Loucy (cell line): Measurements from ENCODE around the gene LHX4.

ENCODE experiments used
- H2AFZ ChIP-seq: fragments of 200-600 bp; sonication (generic); 2 replicates; pipeline ENCODE4 v1.6.0; 2016; ENCODE audit warnings: antibody characterized with exemption, mild to moderate bottlenecking, low read length, moderate library complexity
- H3F3A ChIP-seq: fragments of 200-600 bp; 2 replicates; pipeline ENCODE4 v1.6.0; 2016; ENCODE audit warnings: antibody characterized with exemption, low read depth, mild to moderate bottlenecking
- H3K27me3 ChIP-seq: fragments of 200-600 bp; sonication (generic); 2 replicates; pipeline ENCODE4 v1.6.1; 2014; ENCODE audit warnings: low read length, mild to moderate bottlenecking; ENCODE audit not compliant: insufficient read depth, poor library complexity, severe bottlenecking
- H3K36me3 ChIP-seq: fragments of 200-600 bp; sonication (generic); 2 replicates; pipeline ENCODE4 v1.6.1; 2016; ENCODE audit warnings: low read length; ENCODE audit not compliant: insufficient read depth
- H3K4me1 ChIP-seq: fragments of 200-600 bp; sonication (generic); 2 replicates; pipeline ENCODE4 v1.5.1; 2014; ENCODE audit warnings: low read length, mild to moderate bottlenecking; ENCODE audit not compliant: insufficient read depth, poor library complexity, severe bottlenecking
- H3K4me2 ChIP-seq: fragments of 200-600 bp; sonication (generic); 2 replicates; pipeline ENCODE4 v1.6.0; 2014; ENCODE audit warnings: antibody characterized with exemption, low read length, low read depth, mild to moderate bottlenecking; ENCODE audit not compliant: poor library complexity, severe bottlenecking
- H3K4me3 ChIP-seq: fragments of 200-600 bp; sonication (generic); 2 replicates; pipeline ENCODE4 v1.5.1; 2014; ENCODE audit warnings: low read length, mild to moderate bottlenecking, mixed read lengths; ENCODE audit not compliant: poor library complexity, severe bottlenecking
- H3K79me2 ChIP-seq: fragments of 200-600 bp; sonication (generic); 2 replicates; pipeline ENCODE4 v1.6.1; 2014; ENCODE audit warnings: low read length; ENCODE audit not compliant: insufficient read depth
- H3K9ac ChIP-seq: fragments of 200-600 bp; sonication (generic); 2 replicates; pipeline ENCODE4 v1.6.0; 2014; ENCODE audit warnings: mild to moderate bottlenecking, low read depth, low read length, moderate library complexity; ENCODE audit not compliant: poor library complexity, severe bottlenecking
- H3K9me2 ChIP-seq: fragments of 200-600 bp; sonication (generic); replicated peaks from 2 replicates; pipeline ENCODE4 v1.6.1; 2016; ENCODE audit warnings: low read depth, low read length, mixed read lengths
- H3K9me3 ChIP-seq: fragments of 200-600 bp; sonication (generic); 2 replicates; pipeline ENCODE4 v1.6.1; 2014; ENCODE audit warnings: mild to moderate bottlenecking, antibody characterized with exemption, low read length, low read depth; ENCODE audit not compliant: insufficient read depth
- H4K20me1 ChIP-seq: fragments of 200-600 bp; sonication (generic); 2 replicates; pipeline ENCODE4 v1.6.0; 2014; ENCODE audit warnings: antibody characterized with exemption, low read length, mild to moderate bottlenecking; ENCODE audit not compliant: insufficient read depth, poor library complexity, severe bottlenecking
- EZH2phosphoT487 ChIP-seq: fragments of 200-600 bp; IDR thresholded peaks from 2 replicates; pipeline ENCODE4 v1.6.1; 2018; ENCODE audit warnings: antibody characterized with exemption, mild to moderate bottlenecking, moderate library complexity, borderline replicate concordance
- TF ChIP-seq, protein P1 (sequence below): fragments of 200-600 bp; sonication (generic); conservative IDR thresholded peaks from 2 replicates; pipeline ENCODE4 v1.5.1; 2014; ENCODE audit warnings: mild to moderate bottlenecking, antibody characterized with exemption, low read length

LHX4 gene

DNA sequence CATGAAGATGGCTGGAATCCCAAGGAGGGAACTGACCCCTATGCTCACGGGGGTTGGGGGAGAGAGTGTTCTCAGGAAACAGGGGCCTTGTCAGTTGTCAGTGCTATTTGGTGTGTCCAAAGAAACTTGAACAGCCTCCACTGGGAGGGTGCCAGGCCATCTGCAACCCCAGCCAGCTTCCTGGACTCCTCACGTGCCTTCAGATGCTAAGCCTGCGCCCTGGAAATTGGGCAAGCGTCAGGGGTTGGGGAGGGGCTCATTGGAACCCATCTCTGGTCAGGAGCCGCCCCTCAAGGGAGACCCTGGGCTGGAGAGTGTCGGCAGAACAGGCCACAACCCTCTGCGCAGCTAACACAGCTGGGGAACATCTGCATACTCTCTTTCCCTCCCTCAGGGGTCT lies 13.1 kb upstream of the LHX4 start:
- H3K9me2 ChIP-seq = no peaks in the 10 kb centered on the region
- H3K36me3 ChIP-seq = no peaks in the 10 kb centered on the region
- H2AFZ ChIP-seq = no peak overlapping the region
- TF ChIP-seq, protein P1, sequence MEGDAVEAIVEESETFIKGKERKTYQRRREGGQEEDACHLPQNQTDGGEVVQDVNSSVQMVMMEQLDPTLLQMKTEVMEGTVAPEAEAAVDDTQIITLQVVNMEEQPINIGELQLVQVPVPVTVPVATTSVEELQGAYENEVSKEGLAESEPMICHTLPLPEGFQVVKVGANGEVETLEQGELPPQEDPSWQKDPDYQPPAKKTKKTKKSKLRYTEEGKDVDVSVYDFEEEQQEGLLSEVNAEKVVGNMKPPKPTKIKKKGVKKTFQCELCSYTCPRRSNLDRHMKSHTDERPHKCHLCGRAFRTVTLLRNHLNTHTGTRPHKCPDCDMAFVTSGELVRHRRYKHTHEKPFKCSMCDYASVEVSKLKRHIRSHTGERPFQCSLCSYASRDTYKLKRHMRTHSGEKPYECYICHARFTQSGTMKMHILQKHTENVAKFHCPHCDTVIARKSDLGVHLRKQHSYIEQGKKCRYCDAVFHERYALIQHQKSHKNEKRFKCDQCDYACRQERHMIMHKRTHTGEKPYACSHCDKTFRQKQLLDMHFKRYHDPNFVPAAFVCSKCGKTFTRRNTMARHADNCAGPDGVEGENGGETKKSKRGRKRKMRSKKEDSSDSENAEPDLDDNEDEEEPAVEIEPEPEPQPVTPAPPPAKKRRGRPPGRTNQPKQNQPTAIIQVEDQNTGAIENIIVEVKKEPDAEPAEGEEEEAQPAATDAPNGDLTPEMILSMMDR = no peak
- no peak for TF ChIP-seq EZH2phosphoT487
- peaks cover 5% of the 10 kb centered on the region; the same call in 1 of the 2 replicates for H3F3A ChIP-seq
- no peaks in the 10 kb centered on the region for H3K9me3 ChIP-seq
- H3K9ac ChIP-seq = no peak overlapping the region
- no peaks in the 10 kb centered on the region for H3K79me2 ChIP-seq
- H3K27me3 ChIP-seq = no peaks in the 10 kb centered on the region
- no peak overlapping the region for H3K4me3 ChIP-seq
- no peaks in the 10 kb centered on the region for H4K20me1 ChIP-seq
- H3K4me2 ChIP-seq = no peak overlapping the region
- peaks cover 13% of the 10 kb centered on the region for H3K4me1 ChIP-seq

DNA sequence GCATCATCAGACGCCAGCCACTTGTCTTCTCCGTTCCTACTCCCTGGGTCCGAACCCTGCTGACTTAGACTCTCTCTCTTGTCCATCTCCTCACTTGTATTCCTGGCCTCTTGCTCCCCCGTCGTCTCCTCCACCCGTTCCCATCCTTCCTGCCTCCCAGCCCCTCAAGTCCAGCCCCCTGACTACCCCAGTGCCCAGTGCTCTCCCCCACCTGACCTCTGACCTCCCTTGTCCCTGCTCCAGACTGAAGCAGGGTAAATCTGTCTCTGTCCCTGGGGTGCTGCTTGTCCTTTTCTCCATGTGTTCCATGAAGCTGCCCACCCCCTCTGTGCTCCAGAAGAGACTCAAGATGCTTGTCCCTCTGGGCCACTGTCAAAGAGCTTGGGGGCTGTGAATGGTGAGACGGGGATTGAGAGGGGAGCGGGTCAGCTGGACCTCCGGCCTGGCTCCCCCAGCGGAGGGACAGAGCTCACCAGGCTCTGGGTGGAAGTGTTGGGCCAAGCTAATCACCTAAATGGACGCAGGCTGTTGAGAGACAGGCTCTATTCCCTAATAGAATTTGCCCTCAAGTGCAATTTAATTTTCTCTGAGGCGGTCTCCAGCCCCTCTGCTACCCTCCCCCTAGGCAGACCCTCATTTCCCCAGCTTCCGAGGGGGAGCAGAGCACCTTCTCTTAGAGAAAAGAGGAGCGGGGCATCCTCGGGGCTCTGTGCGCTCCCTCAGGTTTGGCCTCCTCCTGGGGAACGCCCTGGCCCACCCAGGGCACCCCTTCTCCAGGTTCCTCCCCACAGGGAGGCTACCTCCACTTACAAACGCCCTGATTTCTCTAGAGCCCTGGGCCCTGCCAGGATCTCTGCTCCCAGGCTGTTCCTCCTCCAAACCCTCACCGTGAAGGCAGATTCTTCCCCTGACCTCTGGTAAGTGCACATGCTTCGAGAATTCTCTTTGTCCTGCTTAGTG lies 11.0 kb upstream of the LHX4 start:
- Histone ChIP-seq H3K9me3 (no peaks in the 10 kb centered on the region), H2AFZ (no peak overlapping the region), H3K36me3 (no peaks in the 10 kb centered on the region), H3K9me2 (no peaks in the 10 kb centered on the region), H3K79me2 (no peaks in the 10 kb centered on the region), H4K20me1 (no peaks in the 10 kb centered on the region), H3K9ac (no peak overlapping the region), H3K4me1 (peaks cover 2% of the 10 kb centered on the region), H3K4me2 (no peak overlapping the region), H3K4me3 (no peak overlapping the region), H3F3A (peaks cover under 1% of the 10 kb centered on the region; the same call in 1 of the 2 replicates), H3K27me3 (no peaks in the 10 kb centered on the region)
- TF ChIP-seq, protein P1 = no peak
- no peak for TF ChIP-seq EZH2phosphoT487

DNA sequence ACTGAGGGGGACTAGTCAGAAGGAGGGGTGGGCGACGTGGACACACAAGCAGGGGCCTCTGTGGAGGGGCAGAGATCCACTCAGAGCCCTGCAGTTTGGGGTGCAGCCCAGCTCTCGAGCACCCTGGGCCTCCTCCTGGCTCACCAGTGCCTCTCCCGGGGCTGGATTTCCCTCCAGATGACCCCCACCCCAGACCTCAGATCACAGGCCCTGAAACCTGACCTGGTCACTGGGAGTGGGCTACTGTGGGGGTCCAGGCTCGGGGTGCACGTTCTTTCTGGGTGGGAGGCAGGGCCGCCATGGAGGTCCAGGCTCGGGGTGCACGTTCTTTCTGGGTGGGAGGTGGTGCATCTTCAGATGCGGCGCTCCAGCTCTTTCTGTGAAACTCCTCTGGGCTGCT lies 10.3 kb upstream of the LHX4 start:
- H3K9ac ChIP-seq = no peak overlapping the region
- no peaks in the 10 kb centered on the region for H3K36me3 ChIP-seq
- H3K4me1 ChIP-seq = no peaks in the 10 kb centered on the region
- no peak overlapping the region for H3K4me2 ChIP-seq
- H2AFZ ChIP-seq = no peak overlapping the region
- no peaks in the 10 kb centered on the region for H3K9me3 ChIP-seq
- no peaks in the 10 kb centered on the region for H3K79me2 ChIP-seq
- TF ChIP-seq EZH2phosphoT487 = no peak
- no peaks in the 10 kb centered on the region for H3K9me2 ChIP-seq
- no peak overlapping the region for H3K4me3 ChIP-seq
- H4K20me1 ChIP-seq = no peaks in the 10 kb centered on the region
- no peaks in the 10 kb centered on the region for H3K27me3 ChIP-seq
- H3F3A ChIP-seq = no peaks in the 10 kb centered on the region

DNA sequence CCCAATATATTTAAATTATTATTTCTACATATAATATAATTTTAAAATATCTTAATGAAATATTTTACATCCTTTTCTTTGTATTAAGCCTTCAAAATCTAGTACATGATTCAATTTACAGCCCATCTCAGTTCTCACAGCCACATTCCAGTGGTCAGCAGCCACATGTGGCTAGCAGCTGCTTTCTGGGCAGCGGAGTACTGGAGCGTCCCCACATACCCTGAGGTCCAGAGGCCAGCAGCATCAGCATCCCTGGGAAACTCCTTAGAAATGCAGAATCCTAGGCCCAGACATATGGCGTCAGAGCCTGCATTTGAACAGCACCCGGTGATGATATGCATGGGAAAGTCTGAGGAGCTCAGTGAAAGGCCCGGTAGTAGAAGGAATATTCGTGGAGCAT lies 8.6 kb upstream of the LHX4 start:
- no peaks in the 10 kb centered on the region for H3K27me3 ChIP-seq
- no peak overlapping the region for H2AFZ ChIP-seq
- H3K4me3 ChIP-seq = no peak overlapping the region
- no peaks in the 10 kb centered on the region for H3K4me1 ChIP-seq
- no peaks in the 10 kb centered on the region for H3F3A ChIP-seq
- TF ChIP-seq, protein P1 = no peak
- no peak for TF ChIP-seq EZH2phosphoT487
- H3K79me2 ChIP-seq = no peaks in the 10 kb centered on the region
- no peaks in the 10 kb centered on the region for H3K9me3 ChIP-seq
- H4K20me1 ChIP-seq = no peaks in the 10 kb centered on the region
- H3K36me3 ChIP-seq = no peaks in the 10 kb centered on the region
- no peaks in the 10 kb centered on the region for H3K9me2 ChIP-seq
- no peak overlapping the region for H3K4me2 ChIP-seq
- no peak overlapping the region for H3K9ac ChIP-seq
